Mucosa of stomach (tissue), 1 donor: ENCODE measurements around the gene PNCK.

Experiments used
- H3K27me3 ChIP-seq: one replicate; pipeline ENCODE4 v1.7.0; 2013; ENCODE audit warnings: mild to moderate bottlenecking, low read length; ENCODE audit not compliant: control insufficient read depth, insufficient read depth
- H3K36me3 ChIP-seq: one replicate; pipeline ENCODE4 v1.7.0; 2013; ENCODE audit warnings: low read length; ENCODE audit not compliant: control insufficient read depth, insufficient read depth
- H3K4me1 ChIP-seq: one replicate; pipeline ENCODE4 v1.7.0; 2013; ENCODE audit warnings: mild to moderate bottlenecking, low read length; ENCODE audit not compliant: control insufficient read depth, insufficient read depth
- H3K4me3 ChIP-seq: one replicate; pipeline ENCODE4 v1.7.0; 2013; ENCODE audit warnings: low read length
- H3K9ac ChIP-seq: one replicate; pipeline ENCODE4 v1.7.0; 2013; ENCODE audit warnings: mild to moderate bottlenecking, low read length, moderate library complexity
- H3K9me3 ChIP-seq: one replicate; pipeline ENCODE4 v1.7.0; 2013; ENCODE audit warnings: mild to moderate bottlenecking, low read length, moderate library complexity; ENCODE audit not compliant: control insufficient read depth
- donor health status: Pancreatic carcinoma.

Gene PNCK

DNA sequence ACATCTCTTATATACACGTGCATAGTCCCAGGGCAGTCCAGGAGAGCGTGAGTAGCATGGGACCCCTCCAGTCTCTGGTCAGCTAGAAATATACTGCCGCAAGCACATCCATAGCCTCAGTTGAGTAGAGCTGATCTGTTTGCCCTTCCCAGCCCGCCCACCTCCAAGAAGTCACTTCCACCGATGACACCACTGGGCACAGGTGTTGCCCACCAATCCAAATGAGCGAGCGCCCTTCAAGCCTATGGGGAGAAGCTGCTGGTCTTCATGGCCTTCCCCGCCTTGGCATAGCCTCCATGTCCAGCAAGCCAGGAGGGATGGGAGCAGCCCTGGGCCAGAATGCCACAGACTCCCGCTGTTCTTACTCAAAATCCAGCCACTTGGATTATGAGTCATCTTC is 16.5 kb downstream of the PNCK start:
- Histone ChIP-seq H3K4me1 (no peaks in the 10 kb centered on the region), H3K27me3 (peaks cover 6% of the 10 kb centered on the region), H3K4me3 (no peak overlapping the region), H3K36me3 (no peaks in the 10 kb centered on the region), H3K9me3 (no peaks in the 10 kb centered on the region), H3K9ac (no peak overlapping the region)

DNA sequence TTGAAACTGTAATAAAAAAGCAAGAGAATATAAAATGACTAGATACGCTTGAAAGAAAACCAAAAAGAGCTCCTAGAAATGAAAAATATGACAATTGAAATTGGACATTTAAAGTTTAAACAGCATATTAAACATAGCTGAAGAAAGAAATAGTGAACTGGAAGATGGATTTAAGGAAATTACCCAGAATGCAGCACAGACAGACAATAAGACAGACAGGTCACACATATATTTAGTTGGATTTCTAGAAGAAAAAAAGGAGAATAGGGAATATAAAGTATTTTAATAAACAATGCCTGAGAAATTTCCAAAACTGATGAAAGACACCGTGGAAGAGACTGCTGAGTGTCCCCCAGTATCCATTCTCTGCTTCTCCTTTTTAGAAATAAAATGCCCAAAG is 20.1 kb downstream of the PNCK start:
- Histone ChIP-seq H3K36me3 (no peaks in the 10 kb centered on the region), H3K4me1 (no peaks in the 10 kb centered on the region), H3K27me3 (peaks cover 9% of the 10 kb centered on the region), H3K9me3 (no peaks in the 10 kb centered on the region), H3K9ac (no peak overlapping the region), H3K4me3 (no peak overlapping the region)

GRCh38 chrX:153651540-153652079 is 22.0 kb downstream of the PNCK start:
- no peaks in the 10 kb centered on the region for H3K36me3 ChIP-seq
- H3K4me3 ChIP-seq: no peak overlapping the region
- H3K27me3 ChIP-seq: peaks cover 26% of the 10 kb centered on the region
- no peaks in the 10 kb centered on the region for H3K9me3 ChIP-seq
- no peak overlapping the region for H3K9ac ChIP-seq
- no peaks in the 10 kb centered on the region for H3K4me1 ChIP-seq

GRCh38 chrX:153650959-153651358 is 22.7 kb downstream of the PNCK start:
- Histone ChIP-seq H3K4me3 (no peak overlapping the region), H3K9me3 (no peaks in the 10 kb centered on the region), H3K36me3 (no peaks in the 10 kb centered on the region), H3K4me1 (no peaks in the 10 kb centered on the region), H3K27me3 (peaks cover 32% of the 10 kb centered on the region), H3K9ac (no peak overlapping the region)

DNA sequence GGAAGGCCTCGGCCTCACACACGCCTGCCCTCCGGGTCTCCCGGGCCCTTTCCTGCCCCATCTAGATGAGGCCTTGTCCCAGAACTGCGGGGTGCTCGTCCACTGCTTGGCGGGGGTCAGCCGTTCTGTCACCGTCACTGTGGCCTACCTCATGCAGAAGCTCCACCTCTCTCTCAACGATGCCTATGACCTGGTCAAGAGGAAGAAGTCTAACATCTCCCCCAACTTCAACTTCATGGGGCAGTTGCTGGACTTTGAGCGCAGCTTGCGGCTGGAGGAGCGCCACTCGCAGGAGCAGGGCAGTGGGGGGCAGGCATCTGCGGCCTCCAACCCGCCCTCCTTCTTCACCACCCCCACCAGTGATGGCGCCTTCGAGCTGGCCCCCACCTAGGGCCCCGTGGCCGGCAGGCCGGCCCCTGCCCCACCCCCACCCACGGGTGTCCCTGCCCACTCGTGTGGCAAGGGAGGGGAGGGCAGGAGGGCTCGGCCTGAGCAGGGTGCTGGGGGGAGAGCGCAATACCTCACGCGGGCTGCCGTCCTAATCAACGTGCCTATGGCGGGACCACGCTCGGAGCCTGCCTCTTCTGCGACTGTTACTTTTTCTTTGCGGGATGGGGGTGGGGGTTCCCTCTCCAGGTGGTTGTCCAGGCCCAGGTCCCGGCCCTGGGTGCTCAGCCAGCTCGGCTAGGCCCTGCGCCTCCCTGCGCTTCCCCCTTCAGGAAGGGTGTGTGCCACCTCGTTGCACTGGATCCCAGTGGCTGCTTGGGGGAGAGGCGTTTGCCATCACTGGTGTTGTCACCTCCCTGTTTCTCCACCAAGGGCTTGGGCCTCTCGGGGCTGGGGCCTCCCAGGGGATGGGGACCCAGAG is 23.5 kb downstream of the PNCK start:
- H3K27me3 ChIP-seq: peaks cover 40% of the 10 kb centered on the region
- no peak overlapping the region for H3K9ac ChIP-seq
- no peaks in the 10 kb centered on the region for H3K36me3 ChIP-seq
- no peaks in the 10 kb centered on the region for H3K4me1 ChIP-seq
- H3K9me3 ChIP-seq: no peaks in the 10 kb centered on the region
- H3K4me3 ChIP-seq: no peak overlapping the region

DNA sequence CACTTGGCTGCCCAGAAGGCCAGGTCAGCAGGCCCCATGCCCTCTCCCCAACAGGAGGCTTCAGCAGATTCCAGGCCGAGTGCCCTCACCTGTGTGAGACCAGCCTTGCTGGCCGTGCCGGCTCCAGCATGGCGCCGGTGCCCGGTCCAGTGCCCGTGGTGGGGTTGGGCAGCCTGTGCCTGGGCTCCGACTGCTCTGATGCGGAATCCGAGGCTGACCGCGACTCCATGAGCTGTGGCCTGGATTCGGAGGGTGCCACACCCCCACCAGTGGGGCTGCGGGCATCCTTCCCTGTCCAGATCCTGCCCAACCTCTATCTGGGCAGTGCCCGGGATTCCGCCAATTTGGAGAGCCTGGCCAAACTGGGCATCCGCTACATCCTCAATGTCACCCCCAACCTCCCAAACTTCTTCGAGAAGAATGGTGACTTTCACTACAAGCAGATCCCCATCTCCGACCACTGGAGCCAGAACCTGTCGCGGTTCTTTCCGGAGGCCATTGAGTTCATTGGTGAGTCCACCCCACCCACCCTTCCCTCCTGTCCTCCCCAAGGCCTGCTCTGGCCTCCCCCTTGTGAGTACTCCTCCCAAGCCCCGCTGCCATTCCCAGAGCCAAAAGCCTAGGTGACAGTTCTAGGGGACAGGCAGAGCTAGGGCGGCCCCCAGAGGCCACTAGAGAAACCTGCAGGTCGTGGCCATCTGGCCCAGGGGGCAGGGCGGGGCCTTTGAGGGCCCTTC is 24.3 kb downstream of the PNCK start:
- no peak overlapping the region for H3K4me3 ChIP-seq
- H3K9ac ChIP-seq: no peak overlapping the region
- peaks cover 47% of the 10 kb centered on the region for H3K27me3 ChIP-seq
- no peaks in the 10 kb centered on the region for H3K36me3 ChIP-seq
- H3K9me3 ChIP-seq: no peaks in the 10 kb centered on the region
- no peaks in the 10 kb centered on the region for H3K4me1 ChIP-seq

DNA sequence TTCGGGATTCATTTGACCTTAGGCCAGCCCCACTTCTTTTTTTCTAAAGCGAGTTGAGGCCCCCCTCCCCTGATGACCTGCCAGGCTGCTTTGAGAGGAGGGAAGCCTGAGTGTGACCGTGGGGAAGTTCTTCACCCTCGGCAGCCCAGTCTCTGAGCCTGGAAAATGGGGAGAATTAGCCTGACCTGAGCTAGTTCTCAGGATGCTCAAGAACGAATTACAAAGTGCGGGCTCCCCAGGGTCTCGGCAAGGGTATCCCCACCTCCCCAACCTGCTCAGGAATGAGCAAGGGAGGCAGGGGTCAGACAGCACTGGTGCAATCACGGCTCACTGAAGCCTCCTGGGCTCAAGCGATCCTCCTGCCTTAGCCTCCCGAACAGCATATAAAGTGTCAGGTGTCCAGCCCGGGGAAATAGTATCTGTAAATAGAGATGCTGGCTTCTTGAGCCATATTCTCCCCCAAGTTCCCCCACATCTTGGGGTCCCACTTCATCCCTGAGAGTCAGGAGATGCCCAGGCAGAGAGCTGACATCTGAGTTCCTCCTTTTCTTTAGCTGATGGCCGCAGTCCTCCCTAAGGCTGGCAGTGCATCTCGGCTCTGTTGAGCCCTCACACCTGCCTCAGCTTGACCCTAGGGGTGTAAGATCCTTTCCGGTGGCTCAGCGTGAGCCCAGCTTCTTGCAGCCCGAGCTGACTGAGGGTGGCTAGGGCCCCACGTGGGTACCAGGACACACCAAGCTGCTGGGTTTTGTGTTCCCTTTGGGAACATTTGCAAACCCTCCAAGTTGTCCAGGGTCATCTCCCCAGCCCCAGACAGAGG is 25.0 kb downstream of the PNCK start:
- Histone ChIP-seq H3K27me3 (peaks cover 52% of the 10 kb centered on the region), H3K9ac (no peak overlapping the region), H3K36me3 (no peaks in the 10 kb centered on the region)

DNA sequence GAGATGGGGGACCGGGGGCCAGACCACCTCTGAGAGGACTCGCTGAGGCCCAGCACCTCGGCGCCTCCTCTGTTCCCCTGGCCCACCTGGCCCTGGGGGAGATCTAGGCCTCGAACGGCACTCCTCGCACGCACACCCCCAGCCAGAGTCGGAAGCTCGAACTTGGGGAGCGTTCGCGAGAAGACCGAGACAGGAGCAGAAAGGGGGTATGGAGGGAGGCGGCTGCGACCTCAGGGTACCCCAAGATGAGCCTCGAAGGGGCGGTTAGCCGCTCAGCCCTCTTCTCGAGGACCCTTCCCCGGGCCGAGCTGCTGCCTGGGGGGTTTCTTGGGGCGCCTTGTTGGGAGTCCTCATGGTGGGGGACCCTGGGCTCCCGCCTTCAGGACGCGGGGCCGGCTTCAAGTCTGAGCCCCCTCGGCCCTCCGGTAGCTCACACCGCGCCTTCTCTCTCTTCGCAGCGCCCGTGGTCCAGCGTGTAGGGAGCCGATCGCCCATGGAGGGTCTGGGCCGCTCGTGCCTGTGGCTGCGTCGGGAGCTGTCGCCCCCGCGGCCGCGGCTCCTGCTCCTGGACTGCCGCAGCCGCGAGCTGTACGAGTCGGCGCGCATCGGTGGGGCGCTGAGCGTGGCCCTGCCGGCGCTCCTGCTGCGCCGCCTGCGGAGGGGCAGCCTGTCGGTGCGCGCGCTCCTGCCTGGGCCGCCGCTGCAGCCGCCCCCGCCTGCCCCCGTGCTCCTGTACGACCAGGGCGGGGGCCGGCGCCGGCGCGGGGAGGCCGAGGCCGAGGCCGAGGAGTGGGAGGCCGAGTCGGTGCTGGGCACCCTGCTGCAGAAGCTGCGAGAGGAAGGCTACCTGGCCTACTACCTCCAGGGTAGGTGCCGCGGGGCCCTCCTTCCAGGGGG is 25.9 kb downstream of the PNCK start:
- Histone ChIP-seq H3K4me3 (no peak overlapping the region), H3K9me3 (no peaks in the 10 kb centered on the region), H3K27me3 (peaks cover 60% of the 10 kb centered on the region), H3K9ac (no peak overlapping the region), H3K4me1 (no peaks in the 10 kb centered on the region), H3K36me3 (no peaks in the 10 kb centered on the region)

More for the DNA sequence above, 25.0 kb downstream of the PNCK start:
- H3K4me1 ChIP-seq: no peaks in the 10 kb centered on the region
- H3K9me3 ChIP-seq: no peaks in the 10 kb centered on the region
- no peak overlapping the region for H3K4me3 ChIP-seq

DNA sequence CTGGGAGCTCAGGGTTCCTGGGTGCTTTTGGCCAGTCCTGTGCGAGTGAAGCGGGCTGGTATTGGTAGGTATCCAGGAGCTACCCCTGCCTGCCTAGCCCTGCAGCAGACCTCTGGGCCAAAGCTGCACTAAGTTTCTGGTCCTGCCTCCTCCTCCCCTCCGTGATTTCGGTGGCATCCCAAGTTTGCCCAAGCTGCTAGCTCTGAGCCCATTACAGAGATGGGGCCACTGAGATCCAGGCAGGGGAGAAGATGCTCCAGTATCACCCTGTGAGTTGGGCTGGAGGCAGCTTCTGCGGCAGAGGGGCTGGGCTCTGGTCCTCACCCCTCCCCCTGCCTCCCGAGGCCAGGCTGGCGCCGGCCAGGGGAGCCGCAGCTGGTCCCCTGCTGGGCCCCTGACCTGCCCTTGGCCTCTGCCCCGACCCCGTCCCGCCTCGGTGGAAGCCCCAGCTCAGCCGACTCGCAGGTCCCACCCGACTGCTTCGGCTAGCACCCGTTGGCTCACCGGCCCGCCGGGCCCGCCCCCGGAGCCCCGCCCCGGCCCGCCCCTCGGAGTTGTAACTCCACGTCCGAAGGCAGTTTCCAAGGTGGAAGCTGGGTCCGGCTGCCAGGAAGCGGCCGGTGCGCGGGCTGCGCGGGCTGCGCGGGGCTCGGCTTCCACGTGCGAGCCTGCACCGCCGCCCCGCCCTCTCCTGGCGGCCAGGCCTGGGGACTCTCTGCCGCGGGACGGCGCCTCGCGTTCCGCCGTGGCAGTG is 26.8 kb downstream of the PNCK start, which contains the start of gene DUSP9:
Gene DUSP9, plus strand, starts transcription at position 584 of the 754 bp plus-strand sequence. CDS start 751 bp downstream, outside the sequence.
- H3K36me3 ChIP-seq: no peaks in the 10 kb centered on the region
- no peak within 1 kb of the TSS for H3K9ac ChIP-seq
- H3K27me3 ChIP-seq: peaks cover 64% of the 10 kb centered on the region
- no peaks in the 10 kb centered on the region for H3K9me3 ChIP-seq
- H3K4me3 ChIP-seq: no peak within 1 kb of the TSS
- no peaks in the 10 kb centered on the region for H3K4me1 ChIP-seq

- H3K4me1 ChIP-seq: no peaks in the 10 kb centered on the region
- H3K4me3 ChIP-seq: no peak overlapping the region
- no peaks in the 10 kb centered on the region for H3K36me3 ChIP-seq
- H3K27me3 ChIP-seq: peaks cover 70% of the 10 kb centered on the region
- H3K9ac ChIP-seq: no peak overlapping the region
- no peaks in the 10 kb centered on the region for H3K9me3 ChIP-seq
Observed at GRCh38 chrX:153645921-153646488, 27.6 kb downstream of the PNCK start.
